Measurements from ENCODE around the gene SETD4.
"Not testable (repeated sequence)": the region's sequence is repeated elsewhere in the genome, so short reads cannot be mapped to it uniquely, and the experiment has no call there.

Gene SETD4

GRCh38 chr21:36079671-36080070 is 19.3 kb upstream of the SETD4 start:
- no peak for DNase-seq (ENCODE audit: low read depth)
- no peak overlapping the region for H3K4me3 ChIP-seq (ENCODE audit: control insufficient read depth, low read depth, low read length)
- no peak for TF ChIP-seq CTCF (conservative IDR thresholded peaks at IDR 0.05; ENCODE audit: control insufficient read depth, insufficient read depth, low read depth, low read length)

GRCh38 chr21:36079010-36079649 is 18.8 kb upstream of the SETD4 start:
- no peak overlapping the region for H3K4me3 ChIP-seq (ENCODE audit: control insufficient read depth, low read depth, low read length)
- no peak for TF ChIP-seq CTCF (conservative IDR thresholded peaks at IDR 0.05; ENCODE audit: control insufficient read depth, insufficient read depth, low read depth, low read length)
- no peak for DNase-seq (ENCODE audit: low read depth)

GRCh38 chr21:36077758-36078157 is 17.4 kb upstream of the SETD4 start:
- DNase-seq (ENCODE audit: low read depth) = no peak
- TF ChIP-seq CTCF (conservative IDR thresholded peaks at IDR 0.05; ENCODE audit: control insufficient read depth, insufficient read depth, low read depth, low read length) = no peak
- no peak overlapping the region for H3K4me3 ChIP-seq (ENCODE audit: control insufficient read depth, low read depth, low read length)

- no peak for DNase-seq (ENCODE audit: low read depth)
- H3K4me3 ChIP-seq (ENCODE audit: control insufficient read depth, low read depth, low read length) = no peak overlapping the region
- TF ChIP-seq CTCF (conservative IDR thresholded peaks at IDR 0.05; ENCODE audit: control insufficient read depth, insufficient read depth, low read depth, low read length) = no peak
Measured at GRCh38 chr21:36076878-36077655, 16.7 kb upstream of the SETD4 start.

- no peak for DNase-seq (ENCODE audit: low read depth)
- no peak overlapping the region for H3K4me3 ChIP-seq (ENCODE audit: control insufficient read depth, low read depth, low read length)
- TF ChIP-seq CTCF (conservative IDR thresholded peaks at IDR 0.05; ENCODE audit: control insufficient read depth, insufficient read depth, low read depth, low read length) = no peak
Measured at GRCh38 chr21:36075953-36076352, 15.6 kb upstream of the SETD4 start.

GRCh38 chr21:36075171-36075570 is 14.8 kb upstream of the SETD4 start:
- TF ChIP-seq CTCF (conservative IDR thresholded peaks at IDR 0.05; ENCODE audit: control insufficient read depth, insufficient read depth, low read depth, low read length) = no peak
- no peak overlapping the region for H3K4me3 ChIP-seq (ENCODE audit: control insufficient read depth, low read depth, low read length)

GRCh38 chr21:36073911-36074310 is 13.6 kb upstream of the SETD4 start:
- not testable (repeated sequence) for DNase-seq (ENCODE audit: low read depth); H3K4me3 ChIP-seq (ENCODE audit: control insufficient read depth, low read depth, low read length)

More at GRCh38 chr21:36075171-36075570, 14.8 kb upstream of the SETD4 start:
- no peak for DNase-seq (ENCODE audit: low read depth)
